Measurements from ENCODE around the gene U2AF2.

The U2AF2 gene

GRCh38 chr19:55675661-55676354, 21.0 kb downstream of the U2AF2 start:
- DNase-seq (ENCODE audit: low spot score) = no peak

- peak; percentile 58 for DNase-seq (ENCODE audit: low spot score)
These were observed 21.5 kb downstream of the U2AF2 start for GRCh38 chr19:55676383-55676782.

GRCh38 chr19:55676889-55677505, 22.2 kb downstream of the U2AF2 start:
- DNase-seq (ENCODE audit: low spot score) = no peak

GRCh38 chr19:55677572-55678028, 22.8 kb downstream of the U2AF2 start:
- no peak for DNase-seq (ENCODE audit: low spot score)

GRCh38 chr19:55678121-55678671, 23.4 kb downstream of the U2AF2 start:
- DNase-seq (ENCODE audit: low spot score) = no peak

- no peak for DNase-seq (ENCODE audit: low spot score)
These were observed 24.8 kb downstream of the U2AF2 start for GRCh38 chr19:55679343-55680257.

- DNase-seq (ENCODE audit: low spot score) = no peak
These were observed 25.7 kb downstream of the U2AF2 start for GRCh38 chr19:55680339-55681130.

- DNase-seq (ENCODE audit: low spot score) = no peak
These were observed 26.6 kb downstream of the U2AF2 start for GRCh38 chr19:55681131-55682092.

GRCh38 chr19:55683449-55684261, 28.8 kb downstream of the U2AF2 start:
- DNase-seq (ENCODE audit: low spot score) = no peak

GRCh38 chr19:55684946-55685681, 30.3 kb downstream of the U2AF2 start:
- no peak for DNase-seq (ENCODE audit: low spot score)

- no peak for DNase-seq (ENCODE audit: low spot score)
These were observed 30.9 kb downstream of the U2AF2 start for GRCh38 chr19:55685776-55686175.

- no peak for DNase-seq (ENCODE audit: low spot score)
These were observed 31.6 kb downstream of the U2AF2 start for GRCh38 chr19:55686311-55687050.

GRCh38 chr19:55687281-55688201, 32.7 kb downstream of the U2AF2 start:
- no peak for DNase-seq (ENCODE audit: low spot score)

GRCh38 chr19:55688422-55689218, 33.8 kb downstream of the U2AF2 start:
- DNase-seq (ENCODE audit: low spot score) = no peak

GRCh38 chr19:55689411-55690108, 34.7 kb downstream of the U2AF2 start:
- DNase-seq (ENCODE audit: low spot score) = no peak

Measured in hematopoietic multipotent progenitor cell treated with erythropoietin and hydrocortisone succinate and interleukin-3 and kit ligand, for 15 days (in vitro differentiated cells).